H9 (cell line): ENCODE results near the gene APOA4. TPM values are rescaled to one million over a fixed set of nuclear protein-coding genes. Genes with fewer than 3 reads are reported as not detected.

Source experiments
- DNase-seq: peaks from one replicate; pipeline ENCODE4 v3.0.0-alpha.2; 2017
- H2AFZ ChIP-seq: one replicate; pipeline ENCODE4 v1.6.1; 2013; ENCODE audit warnings: mild to moderate bottlenecking, low read length, control low read depth, moderate library complexity
- H2AK5ac ChIP-seq: 2 replicates; pipeline ENCODE4 v1.6.1; 2013; ENCODE audit warnings: low read length, control low read depth, mixed read lengths; ENCODE audit not compliant: insufficient read length
- H2BK120ac ChIP-seq: one replicate; pipeline ENCODE4 v1.6.1; 2013; ENCODE audit warnings: low read depth, mild to moderate bottlenecking, low read length, control low read depth, inconsistent platforms; ENCODE audit not compliant: poor library complexity, severe bottlenecking
- H2BK12ac ChIP-seq: 2 replicates; pipeline ENCODE4 v1.6.1; 2013; ENCODE audit warnings: low read length, control low read depth, mixed read lengths, low read depth; ENCODE audit not compliant: insufficient read length
- H2BK15ac ChIP-seq: 2 replicates; pipeline ENCODE4 v1.6.1; 2013; ENCODE audit warnings: low read depth, low read length, control low read depth
- H2BK20ac ChIP-seq: one replicate; pipeline ENCODE4 v1.6.1; 2013; ENCODE audit warnings: low read depth, mild to moderate bottlenecking, low read length, control low read depth, inconsistent platforms; ENCODE audit not compliant: poor library complexity, severe bottlenecking
- H2BK5ac ChIP-seq: 2 replicates; pipeline ENCODE4 v1.6.1; 2013; ENCODE audit warnings: low read length, control low read depth, mixed read lengths; ENCODE audit not compliant: insufficient read length
- H3K14ac ChIP-seq: 2 replicates; pipeline ENCODE4 v1.6.1; 2013; ENCODE audit warnings: low read length, control low read depth; ENCODE audit not compliant: insufficient read depth
- H3K18ac ChIP-seq: 2 replicates; pipeline ENCODE4 v1.6.1; 2013; ENCODE audit warnings: low read depth, mild to moderate bottlenecking, mixed read lengths, low read length, control low read depth; ENCODE audit not compliant: insufficient read length
- H3K23ac ChIP-seq: 2 replicates; pipeline ENCODE4 v1.6.1; 2013; ENCODE audit warnings: low read length, control low read depth, mixed read lengths, low read depth; ENCODE audit not compliant: insufficient read length
- H3K23me2 ChIP-seq: 2 replicates; pipeline ENCODE4 v1.6.1; 2013; ENCODE audit warnings: low read depth, mild to moderate bottlenecking, mixed read lengths, low read length, control low read depth; ENCODE audit not compliant: insufficient read length, poor library complexity, severe bottlenecking
- H3K27ac ChIP-seq: 2 replicates; pipeline ENCODE4 v1.5.1; 2013; ENCODE audit warnings: low read length, control low read depth, mixed read lengths, low read depth; ENCODE audit not compliant: insufficient read length
- H3K27me3 ChIP-seq: 2 replicates; pipeline ENCODE4 v1.6.1; 2013; ENCODE audit warnings: low read length, control low read depth, inconsistent platforms; ENCODE audit not compliant: insufficient read depth
- H3K4ac ChIP-seq: 2 replicates; pipeline ENCODE4 v1.6.1; 2013; ENCODE audit warnings: low read depth, mild to moderate bottlenecking, control low read depth, inconsistent platforms, low read length, moderate library complexity
- H3K4me1 ChIP-seq: 2 replicates; pipeline ENCODE4 v1.6.1; 2013; ENCODE audit warnings: low read length, control low read depth, inconsistent platforms; ENCODE audit not compliant: insufficient read depth
- H3K4me2 ChIP-seq: 2 replicates; pipeline ENCODE4 v1.6.1; 2013; ENCODE audit warnings: low read length, control low read depth, mixed read lengths; ENCODE audit not compliant: insufficient read length, insufficient read depth
- H3K56ac ChIP-seq: 2 replicates; pipeline ENCODE4 v1.6.1; 2013; ENCODE audit warnings: low read depth, mild to moderate bottlenecking, mixed read lengths, low read length, control low read depth; ENCODE audit not compliant: insufficient read length
- H3K79me1 ChIP-seq: 2 replicates; pipeline ENCODE4 v1.6.1; 2013; ENCODE audit warnings: low read depth, mild to moderate bottlenecking, moderate library complexity, low read length, control low read depth, inconsistent platforms; ENCODE audit not compliant: insufficient read depth, poor library complexity, severe bottlenecking
- H3K79me2 ChIP-seq: 2 replicates; pipeline ENCODE4 v1.6.1; 2013; ENCODE audit warnings: low read length, control low read depth, inconsistent platforms; ENCODE audit not compliant: insufficient read depth
- H3K9ac ChIP-seq: 2 replicates; pipeline ENCODE4 v1.6.1; 2013; ENCODE audit warnings: low read length, control low read depth, mixed read lengths; ENCODE audit not compliant: insufficient read length; ENCODE audit errors: extremely low read depth
- H3K9me3 ChIP-seq: one replicate; pipeline ENCODE4 v1.6.1; 2013; ENCODE audit warnings: low read depth, low read length, inconsistent platforms; ENCODE audit not compliant: control insufficient read depth
- H3T11ph ChIP-seq: one replicate; pipeline ENCODE4 v1.6.1; 2013; ENCODE audit warnings: mild to moderate bottlenecking, low read length, control low read depth, inconsistent platforms
- H4K20me1 ChIP-seq: one replicate; pipeline ENCODE4 v1.6.1; 2013; ENCODE audit not compliant: control insufficient read depth, insufficient read length, insufficient read depth
- H4K5ac ChIP-seq: 2 replicates; pipeline ENCODE4 v1.6.1; 2013; ENCODE audit warnings: low read depth, mild to moderate bottlenecking, mixed read lengths, low read length, control low read depth; ENCODE audit not compliant: insufficient read length
- H4K8ac ChIP-seq: replicated peaks from 2 replicates; pipeline ENCODE4 v1.6.1; 2013; ENCODE audit warnings: low read length, control low read depth, mixed read lengths, low read depth; ENCODE audit not compliant: insufficient read length
- H4K91ac ChIP-seq: 2 replicates; pipeline ENCODE4 v1.6.1; 2013; ENCODE audit warnings: low read depth, mild to moderate bottlenecking, moderate library complexity, mixed read lengths, low read length, control low read depth; ENCODE audit not compliant: insufficient read length
- H3K27ac Mint-ChIP-seq, 3 experiments: 2 replicates in 2 of 3; 3 replicates in 1 of 3; pipeline ENCODE4 v1.8.0; 2020 to 2021; ENCODE audit warnings: mixed read lengths in 3 of 3, mild to moderate bottlenecking in 1 of 3, moderate library complexity in 1 of 3
- H3K27me3 Mint-ChIP-seq: 2 replicates; pipeline ENCODE4 v1.8.0; 2021; ENCODE audit warnings: low read depth, mild to moderate bottlenecking, moderate library complexity, mixed read lengths
- H3K36me3 Mint-ChIP-seq, 3 experiments: 2 replicates in 2 of 3; 3 replicates in 1 of 3; pipeline ENCODE4 v1.8.0; 2020 to 2021; ENCODE audit warnings: low read depth in 3 of 3, mixed read lengths in 3 of 3; ENCODE audit not compliant: insufficient read depth in 1 of 3
- H3K4me1 Mint-ChIP-seq, 2 experiments: 2 replicates each; pipeline ENCODE4 v1.8.0; 2020; ENCODE audit warnings: mixed read lengths in 2 of 2
- H3K4me3 Mint-ChIP-seq, 2 experiments: 2 replicates in 1 of 2; 3 replicates in 1 of 2; pipeline ENCODE4 v1.8.0; 2020 to 2021; ENCODE audit warnings: mild to moderate bottlenecking in 2 of 2, mixed read lengths in 2 of 2, moderate library complexity in 1 of 2
- H3K9me3 Mint-ChIP-seq, 2 experiments: 2 replicates in 1 of 2; 3 replicates in 1 of 2; pipeline ENCODE4 v1.8.0; 2020; ENCODE audit warnings: mild to moderate bottlenecking in 2 of 2, mixed read lengths in 2 of 2, moderate library complexity in 1 of 2
- total RNA-seq: library from RNA; stranded (reverse); gene quantifications from 2 replicates; pipeline ENCODE4 v1.2.1, GENCODE V29; 2021
- TF ChIP-seq, protein P1 (sequence below): fragments of 200-600 bp; sonication (generic); conservative IDR thresholded peaks from 3 replicates; pipeline ENCODE4 v1.8.0; 2021; ENCODE audit warnings: antibody characterized with exemption, mild to moderate bottlenecking

APOA4 gene
- total RNA-seq, 1 experiment from 2014 or later = not detected

DNA sequence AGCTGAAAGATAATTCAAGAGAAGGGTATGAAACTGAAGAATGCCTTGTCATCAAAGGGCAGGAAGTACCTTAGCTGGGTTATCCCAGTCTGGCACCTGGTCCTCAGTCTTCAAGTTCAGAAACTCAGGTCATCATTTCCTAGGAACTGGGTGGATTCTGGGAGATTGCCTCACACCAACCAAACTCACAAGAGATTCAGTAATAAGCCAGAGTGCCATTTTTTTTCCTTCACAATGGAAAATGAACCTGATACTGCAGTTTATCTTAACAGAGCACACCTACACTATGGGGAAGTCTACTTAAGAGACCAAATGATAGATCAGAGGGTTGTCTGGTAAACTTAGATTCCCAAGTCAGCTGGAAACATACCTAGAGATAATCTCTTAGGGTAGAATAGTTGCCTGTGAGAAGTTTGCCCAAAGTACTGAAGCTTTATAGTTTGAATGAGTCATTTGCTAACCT lies 46.6 kb downstream of the APOA4 start:
- H2BK12ac ChIP-seq = no peak overlapping the region
- H3K9ac ChIP-seq = no peak overlapping the region
- H3K27ac ChIP-seq = no peak overlapping the region
- peaks cover 2% of the 10 kb centered on the region; the same call in 1 of the 2 replicates for H3K4me1 ChIP-seq
- H4K20me1 ChIP-seq = no peaks in the 10 kb centered on the region
- no peak overlapping the region for H2BK15ac ChIP-seq
- no peaks in the 10 kb centered on the region for H3K9me3 Mint-ChIP-seq
- H3K18ac ChIP-seq = no peak overlapping the region
- no peak overlapping the region; a peak in 1 of 7 replicates for H3K27ac Mint-ChIP-seq
- no peak overlapping the region for H3T11ph ChIP-seq
- no peak overlapping the region for H3K4ac ChIP-seq
- peaks cover 12% of the 10 kb centered on the region for H3K23me2 ChIP-seq
- no peak overlapping the region for H3K56ac ChIP-seq
- H3K4me3 Mint-ChIP-seq = no peak overlapping the region
- H3K9me3 ChIP-seq = no peaks in the 10 kb centered on the region
- H3K4me2 ChIP-seq = no peak overlapping the region
- peaks cover 5% of the 10 kb centered on the region; the same call in 1 of the 2 replicates for H3K79me2 ChIP-seq
- H3K36me3 Mint-ChIP-seq = peaks cover 20 to 56% (median 38%) of the 10 kb centered on the region in 3 experiments; a peak in 6 of 7 replicates
- H3K79me1 ChIP-seq = peaks cover under 1% of the 10 kb centered on the region
- H2AFZ ChIP-seq = no peak overlapping the region
- no peak overlapping the region for H2BK120ac ChIP-seq
- H4K5ac ChIP-seq = no peak overlapping the region
- no peaks in the 10 kb centered on the region for H3K27me3 Mint-ChIP-seq
- H2AK5ac ChIP-seq = no peak overlapping the region
- no peaks in the 10 kb centered on the region for H3K27me3 ChIP-seq
- no peak overlapping the region for H4K91ac ChIP-seq
- TF ChIP-seq, protein P1, sequence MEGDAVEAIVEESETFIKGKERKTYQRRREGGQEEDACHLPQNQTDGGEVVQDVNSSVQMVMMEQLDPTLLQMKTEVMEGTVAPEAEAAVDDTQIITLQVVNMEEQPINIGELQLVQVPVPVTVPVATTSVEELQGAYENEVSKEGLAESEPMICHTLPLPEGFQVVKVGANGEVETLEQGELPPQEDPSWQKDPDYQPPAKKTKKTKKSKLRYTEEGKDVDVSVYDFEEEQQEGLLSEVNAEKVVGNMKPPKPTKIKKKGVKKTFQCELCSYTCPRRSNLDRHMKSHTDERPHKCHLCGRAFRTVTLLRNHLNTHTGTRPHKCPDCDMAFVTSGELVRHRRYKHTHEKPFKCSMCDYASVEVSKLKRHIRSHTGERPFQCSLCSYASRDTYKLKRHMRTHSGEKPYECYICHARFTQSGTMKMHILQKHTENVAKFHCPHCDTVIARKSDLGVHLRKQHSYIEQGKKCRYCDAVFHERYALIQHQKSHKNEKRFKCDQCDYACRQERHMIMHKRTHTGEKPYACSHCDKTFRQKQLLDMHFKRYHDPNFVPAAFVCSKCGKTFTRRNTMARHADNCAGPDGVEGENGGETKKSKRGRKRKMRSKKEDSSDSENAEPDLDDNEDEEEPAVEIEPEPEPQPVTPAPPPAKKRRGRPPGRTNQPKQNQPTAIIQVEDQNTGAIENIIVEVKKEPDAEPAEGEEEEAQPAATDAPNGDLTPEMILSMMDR = no peak
- no peak for DNase-seq
- H4K8ac ChIP-seq = no peak overlapping the region
- no peak overlapping the region for H3K14ac ChIP-seq
- H3K23ac ChIP-seq = no peak overlapping the region
- no peak overlapping the region for H2BK5ac ChIP-seq
- H2BK20ac ChIP-seq = no peak overlapping the region
- peaks cover 13 to 14% of the 10 kb centered on the region in 2 experiments for H3K4me1 Mint-ChIP-seq
